Liver (tissue), 9 donors: Measurements from ENCODE around the gene TRMT1. TPM values are rescaled to one million over a fixed set of nuclear protein-coding genes. Genes with fewer than 3 reads are reported as not detected.

Experiments
- DNase-seq: peaks from one replicate; pipeline ENCODE4 v3.0.0-alpha.2; 2017; ENCODE audit warnings: low spot score
- H3K27ac ChIP-seq, 2 donors: one replicate each; pipeline ENCODE4 v1.7.0; 2013; ENCODE audit warnings: inconsistent platforms in 2 of 2, low read length in 2 of 2, control low read depth in 1 of 2, low read depth in 1 of 2, mild to moderate bottlenecking in 1 of 2
- H3K27me3 ChIP-seq, 4 donors: one replicate each; pipeline versions ENCODE4 v1.6.1 to v1.7.0; 2013; ENCODE audit warnings: low read length in 3 of 4, inconsistent platforms in 1 of 4, mild to moderate bottlenecking in 1 of 4, moderate library complexity in 1 of 4; ENCODE audit not compliant: control insufficient read depth in 4 of 4, insufficient read depth in 4 of 4
- H3K36me3 ChIP-seq, 4 donors: one replicate each; pipeline versions ENCODE4 v1.6.1 to v1.7.0; 2013; ENCODE audit warnings: low read length in 3 of 4, mild to moderate bottlenecking in 3 of 4, low read depth in 1 of 4, moderate library complexity in 1 of 4; ENCODE audit not compliant: control insufficient read depth in 4 of 4, insufficient read depth in 3 of 4
- H3K4me1 ChIP-seq, 4 donors: one replicate each; pipeline versions ENCODE4 v1.6.1 to v1.7.0; 2013; ENCODE audit warnings: low read length in 3 of 4, mild to moderate bottlenecking in 3 of 4, moderate library complexity in 1 of 4; ENCODE audit not compliant: control insufficient read depth in 4 of 4, insufficient read depth in 4 of 4
- H3K4me3 ChIP-seq, 3 donors: one replicate each; pipeline versions ENCODE4 v1.6.1 to v1.7.0; 2013; ENCODE audit warnings: low read length in 3 of 3, control low read depth in 1 of 3, low read depth in 1 of 3, mild to moderate bottlenecking in 1 of 3
- H3K9ac ChIP-seq, 2 donors: one replicate each; pipeline ENCODE4 v1.7.0; 2013; ENCODE audit warnings: low read length in 2 of 2, mild to moderate bottlenecking in 2 of 2, moderate library complexity in 2 of 2, control low read depth in 1 of 2, low read depth in 1 of 2
- H3K9me3 ChIP-seq, 4 donors: one replicate each; pipeline versions ENCODE4 v1.6.1 to v1.7.0; 2013; ENCODE audit warnings: low read length in 3 of 4; ENCODE audit not compliant: control insufficient read depth in 4 of 4
- EGR1 ChIP-seq, 2 donors: IDR thresholded peaks; 2 replicates each; pipeline ENCODE4 v1.6.1; 2016 to 2018; ENCODE audit warnings: antibody characterized with exemption in 2 of 2, low read depth in 2 of 2
- GABPA ChIP-seq, 2 donors: IDR thresholded peaks in 1 of 2; conservative IDR thresholded peaks in 1 of 2; 2 replicates each; pipeline ENCODE4 v1.6.1; 2016; ENCODE audit warnings: antibody characterized with exemption in 2 of 2, mild to moderate bottlenecking in 1 of 2, moderate library complexity in 1 of 2
- HNF4A ChIP-seq, 2 donors: conservative IDR thresholded peaks; 2 replicates each; pipeline ENCODE4 v1.6.1; 2016; ENCODE audit warnings: antibody characterized with exemption in 2 of 2, mild to moderate bottlenecking in 2 of 2
- HNF4G ChIP-seq: IDR thresholded peaks from 2 replicates; pipeline ENCODE4 v1.6.1; 2016; ENCODE audit warnings: antibody characterized with exemption
- MAX ChIP-seq: IDR thresholded peaks from 2 replicates; pipeline ENCODE4 v1.6.1; 2016; ENCODE audit warnings: antibody characterized with exemption
- RAD21 ChIP-seq, 2 donors: IDR thresholded peaks; 2 replicates each; pipeline ENCODE4 v1.6.1; 2016; ENCODE audit warnings: antibody characterized with exemption in 2 of 2, mild to moderate bottlenecking in 2 of 2
- RXRA ChIP-seq, 2 donors: IDR thresholded peaks; 2 replicates each; pipeline ENCODE4 v1.6.1; 2017 to 2018; ENCODE audit warnings: antibody characterized with exemption in 2 of 2, mild to moderate bottlenecking in 1 of 2
- TAF1 ChIP-seq: conservative IDR thresholded peaks from 2 replicates; pipeline ENCODE4 v1.6.1; 2016; ENCODE audit warnings: antibody characterized with exemption, mild to moderate bottlenecking
- WGBS: extraction: QIAGEN DNeasy Blood & Tissue Kit; methylation state at CpG from one replicate; pipeline ENCODE4 v1.1.7; 2013; 5-methylcytosine and 5-hydroxymethylcytosine counted together
- polyA plus RNA-seq, 2 donors: library from polyadenylated mRNA; stranded (reverse) in 1 of 2; unstranded in 1 of 2; fragments of 200-250 nt in 1 of 2; fragments of >200 nt in 1 of 2; fragmentation: Nextera tagmentation in 1 of 2; extraction: Ambion mirVana in 1 of 2; gene quantifications; one replicate each; pipeline versions ENCODE4 v1.2.1 to v1.2.3, GENCODE V29; 2013 to 2015
- total RNA-seq, 2 donors: library from RNA; depleted of rRNA; stranded (reverse); fragments of >200 nt; gene quantifications; one replicate each; pipeline ENCODE4 v1.2.3, GENCODE V29; 2014
- TF ChIP-seq, protein P1 (sequence below): IDR thresholded peaks from 2 replicates; pipeline ENCODE4 v1.6.1; 2016; ENCODE audit warnings: antibody characterized with exemption, mild to moderate bottlenecking
- donor health status: healthy.
- donor health status: healthy.
- donor health status: healthy.
- donor health status: healthy.
- donor health status: healthy.

Gene TRMT1
- total and polyA plus RNA-seq, 4 donors = 8.3 to 15.6 (median 11.7) TPM

GRCh38 chr19:13092606-13093235, 23.8 kb downstream of the TRMT1 start:
- Histone ChIP-seq H3K27me3 (no peaks in the 10 kb centered on the region), H3K9ac (no peak overlapping the region), H3K27ac (peak overlapping the region; percentile 49 to 61), H3K4me1 (peaks cover 15 to 47% (median 28%) of the 10 kb centered on the region in 4 donors), H3K36me3 (peaks cover 0 to 6% (median 2%) of the 10 kb centered on the region in 4 donors), H3K4me3 (no peak overlapping the region), H3K9me3 (no peaks in the 10 kb centered on the region)
- no peak for DNase-seq
- WGBS = 67% methylated on average over 14 of the region's 14 CpGs
- peak; percentile 15 to 27 for TF ChIP-seq HNF4A (conservative IDR thresholded peaks at IDR 0.05)
- TF ChIP-seq EGR1 (IDR thresholded peaks at IDR 0.05; ENCODE audit: low read depth in 2 of 2) = no peak
- no peak for TF ChIP-seq TAF1
- TF ChIP-seq RAD21 (IDR thresholded peaks at IDR 0.05) = no peak
- TF ChIP-seq, protein P1, sequence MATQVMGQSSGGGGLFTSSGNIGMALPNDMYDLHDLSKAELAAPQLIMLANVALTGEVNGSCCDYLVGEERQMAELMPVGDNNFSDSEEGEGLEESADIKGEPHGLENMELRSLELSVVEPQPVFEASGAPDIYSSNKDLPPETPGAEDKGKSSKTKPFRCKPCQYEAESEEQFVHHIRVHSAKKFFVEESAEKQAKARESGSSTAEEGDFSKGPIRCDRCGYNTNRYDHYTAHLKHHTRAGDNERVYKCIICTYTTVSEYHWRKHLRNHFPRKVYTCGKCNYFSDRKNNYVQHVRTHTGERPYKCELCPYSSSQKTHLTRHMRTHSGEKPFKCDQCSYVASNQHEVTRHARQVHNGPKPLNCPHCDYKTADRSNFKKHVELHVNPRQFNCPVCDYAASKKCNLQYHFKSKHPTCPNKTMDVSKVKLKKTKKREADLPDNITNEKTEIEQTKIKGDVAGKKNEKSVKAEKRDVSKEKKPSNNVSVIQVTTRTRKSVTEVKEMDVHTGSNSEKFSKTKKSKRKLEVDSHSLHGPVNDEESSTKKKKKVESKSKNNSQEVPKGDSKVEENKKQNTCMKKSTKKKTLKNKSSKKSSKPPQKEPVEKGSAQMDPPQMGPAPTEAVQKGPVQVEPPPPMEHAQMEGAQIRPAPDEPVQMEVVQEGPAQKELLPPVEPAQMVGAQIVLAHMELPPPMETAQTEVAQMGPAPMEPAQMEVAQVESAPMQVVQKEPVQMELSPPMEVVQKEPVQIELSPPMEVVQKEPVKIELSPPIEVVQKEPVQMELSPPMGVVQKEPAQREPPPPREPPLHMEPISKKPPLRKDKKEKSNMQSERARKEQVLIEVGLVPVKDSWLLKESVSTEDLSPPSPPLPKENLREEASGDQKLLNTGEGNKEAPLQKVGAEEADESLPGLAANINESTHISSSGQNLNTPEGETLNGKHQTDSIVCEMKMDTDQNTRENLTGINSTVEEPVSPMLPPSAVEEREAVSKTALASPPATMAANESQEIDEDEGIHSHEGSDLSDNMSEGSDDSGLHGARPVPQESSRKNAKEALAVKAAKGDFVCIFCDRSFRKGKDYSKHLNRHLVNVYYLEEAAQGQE = no peak

DNA sequence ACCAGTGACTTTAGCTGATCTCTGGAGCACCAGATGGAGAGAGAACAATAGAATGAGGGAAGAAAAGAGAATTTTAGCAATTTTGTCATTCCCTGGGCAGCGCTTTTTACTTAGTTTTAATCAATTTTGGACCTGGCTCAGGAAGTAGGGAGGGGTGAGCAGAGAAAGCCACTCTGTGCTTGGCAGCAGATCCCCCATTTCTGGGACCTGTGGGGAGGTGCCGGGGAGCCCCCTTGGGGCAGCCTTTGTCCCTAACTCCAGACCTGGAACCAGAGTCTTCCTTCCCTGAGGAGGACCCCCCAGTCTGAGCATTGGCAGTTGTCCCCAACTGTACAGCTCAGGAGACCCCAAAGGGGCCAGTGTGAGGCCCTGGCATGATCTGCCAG, 24.4 kb downstream of the TRMT1 start:
- no peaks in the 10 kb centered on the region for H3K9me3 ChIP-seq
- no peak for DNase-seq
- TF ChIP-seq HNF4A (conservative IDR thresholded peaks at IDR 0.05) = no peak
- no peak for TF ChIP-seq MAX
- TF ChIP-seq RAD21 (IDR thresholded peaks at IDR 0.05) = no peak
- no peak for TF ChIP-seq GABPA (IDR thresholded peaks at IDR 0.05 in 1 of 2, conservative IDR thresholded peaks at IDR 0.05 in 1 of 2)
- WGBS = 92% methylated on average over 2 of the region's 2 CpGs
- H3K27me3 ChIP-seq = no peaks in the 10 kb centered on the region
- peaks cover 0 to 6% (median 2%) of the 10 kb centered on the region in 4 donors for H3K36me3 ChIP-seq
- H3K4me1 ChIP-seq = peaks cover 14 to 50% (median 29%) of the 10 kb centered on the region in 4 donors
- no peak overlapping the region for H3K9ac ChIP-seq
- H3K27ac ChIP-seq = peak overlapping the region; percentile 49 to 61
- H3K4me3 ChIP-seq = no peak overlapping the region

- TF ChIP-seq RXRA (IDR thresholded peaks at IDR 0.05) (peak in 1 of 2 donors; percentile 39), HNF4G (no peak)
- peaks cover 0 to 5% (median 2%) of the 10 kb centered on the region in 4 donors for H3K36me3 ChIP-seq
- no peaks in the 10 kb centered on the region for H3K9me3 ChIP-seq
- 74% methylated on average over 25 of the region's 25 CpGs for WGBS
- peaks cover 12 to 55% (median 29%) of the 10 kb centered on the region in 4 donors for H3K4me1 ChIP-seq
- H3K27ac ChIP-seq = peak overlapping the region; percentile 49 to 61
- H3K9ac ChIP-seq = no peak overlapping the region
- no peak for DNase-seq
- no peaks in the 10 kb centered on the region for H3K27me3 ChIP-seq
- no peak overlapping the region for H3K4me3 ChIP-seq
Measured at GRCh38 chr19:13091400-13092157, 25.0 kb downstream of the TRMT1 start.
